Right lobe of liver (tissue), 4 donors: Measurements from ENCODE around the gene TWIST2.

Experiments used
- POLR2A ChIP-seq: fragments of 450-650 bp; IDR thresholded peaks from one replicate; pipeline ENCODE4 v1.6.1; 2017; ENCODE audit warnings: antibody characterized with exemption, mild to moderate bottlenecking
- TF ChIP-seq, protein P1 (sequence below), 4 donors: fragments of 200-600 bp in 3 of 4; fragments of 450-650 bp in 1 of 4; IDR thresholded peaks; one replicate each; pipeline versions ENCODE4 v1.5.1 to v1.8.0; 2016 to 2022; ENCODE audit warnings: antibody characterized with exemption in 4 of 4, mild to moderate bottlenecking in 2 of 4
- donor health status: DM: no; HTN: no; CAD: no.
- donor health status: DM: no; HTN: no; CAD: no.
- donor health status: DM: no; HTN: yes; CAD: no.

DNA sequence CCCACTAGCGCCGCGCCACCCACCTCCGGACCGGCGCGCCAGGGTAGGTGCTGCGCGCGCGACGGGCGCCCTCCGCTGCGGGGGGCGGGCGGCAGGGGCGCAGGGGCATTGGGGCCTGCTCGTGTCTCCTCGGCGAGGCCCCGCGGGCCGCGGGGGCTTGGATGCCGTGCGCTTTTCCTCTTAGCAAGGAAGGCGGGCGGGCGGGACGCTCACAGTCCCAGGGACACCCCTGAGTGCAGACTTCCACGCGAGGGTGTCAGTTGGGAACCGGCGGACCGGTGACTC lies 748 bp downstream of the TWIST2 start:
- TF ChIP-seq, protein P1, sequence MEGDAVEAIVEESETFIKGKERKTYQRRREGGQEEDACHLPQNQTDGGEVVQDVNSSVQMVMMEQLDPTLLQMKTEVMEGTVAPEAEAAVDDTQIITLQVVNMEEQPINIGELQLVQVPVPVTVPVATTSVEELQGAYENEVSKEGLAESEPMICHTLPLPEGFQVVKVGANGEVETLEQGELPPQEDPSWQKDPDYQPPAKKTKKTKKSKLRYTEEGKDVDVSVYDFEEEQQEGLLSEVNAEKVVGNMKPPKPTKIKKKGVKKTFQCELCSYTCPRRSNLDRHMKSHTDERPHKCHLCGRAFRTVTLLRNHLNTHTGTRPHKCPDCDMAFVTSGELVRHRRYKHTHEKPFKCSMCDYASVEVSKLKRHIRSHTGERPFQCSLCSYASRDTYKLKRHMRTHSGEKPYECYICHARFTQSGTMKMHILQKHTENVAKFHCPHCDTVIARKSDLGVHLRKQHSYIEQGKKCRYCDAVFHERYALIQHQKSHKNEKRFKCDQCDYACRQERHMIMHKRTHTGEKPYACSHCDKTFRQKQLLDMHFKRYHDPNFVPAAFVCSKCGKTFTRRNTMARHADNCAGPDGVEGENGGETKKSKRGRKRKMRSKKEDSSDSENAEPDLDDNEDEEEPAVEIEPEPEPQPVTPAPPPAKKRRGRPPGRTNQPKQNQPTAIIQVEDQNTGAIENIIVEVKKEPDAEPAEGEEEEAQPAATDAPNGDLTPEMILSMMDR (IDR thresholded peaks at IDR 0.05), result no peak
- no peak for TF ChIP-seq POLR2A
